K562 (cell line): Measurements from ENCODE around the gene TNNT2. TPM values are rescaled to one million over a fixed set of nuclear protein-coding genes. Genes with fewer than 3 reads are reported as not detected.
A peak's percentile ranks its signal among the peaks of the same experiment; 100 is the strongest.

Experiments used
- ATAC-seq: fragments of 200-7000 bp; cut with Tn5 transposase; 3 replicates; pipeline ENCODE4 v1.9.1; 2020; ENCODE audit warnings: moderate library complexity
- BruUV-seq: library from RNA; stranded (reverse); fragments of 400-500 nt; replicated peaks from 2 replicates; lab custom pipeline; 2021; lab: Mats Ljungman, UMichigan
- CTCF ChIA-PET: fragments of 300-600 bp; formaldehyde crosslinking; extraction: SDS; loops from one replicate; lab custom pipeline; 2021; ENCODE audit warnings: low intra/inter-chr PET ratio; lab: Yijun Ruan, JAX
- POLR2A ChIA-PET: fragments of 300-600, 350-650 bp; sonication (Branson Sonifier 250); formaldehyde crosslinking; extraction: SDS; loops from one replicate; lab custom pipeline; 2021; ENCODE audit warnings: antibody characterized with exemption, inconsistent platforms; lab: Yijun Ruan, JAX
- DNase-seq, 4 experiments: peaks; one replicate each; pipeline versions ENCODE4 v3.0.0 to v3.0.0-alpha.2; 2011 to 2018; ENCODE audit warnings: low spot score in 3 of 4, mixed read lengths in 3 of 4; ENCODE audit errors: extremely low read depth in 1 of 4
- FAIRE-seq: peaks from 2 replicates; lab custom pipeline; 2011; peaks lifted over from hg19 to GRCh38; lab: Jason Lieb, UNC
- H2AFZ ChIP-seq: 2 replicates; pipeline ENCODE4 v1.6.0; 2011; ENCODE audit warnings: low read depth, low read length, control low read depth, inconsistent platforms
- H3K27ac ChIP-seq: fragments of 200-600 bp; 3 replicates; pipeline ENCODE4 v1.8.0; 2011; ENCODE audit warnings: low read depth, mild to moderate bottlenecking, control low read depth, inconsistent platforms, low read length, moderate library complexity, mixed read lengths; ENCODE audit errors: extremely low read depth
- H3K27me3 ChIP-seq, 2 experiments: fragments of 300-600 bp in 1 of 2; 2 replicates in 1 of 2; 3 replicates in 1 of 2; pipeline versions ENCODE4 v1.6.0 to v1.8.0; 2011; ENCODE audit warnings: inconsistent platforms in 2 of 2, low read length in 2 of 2, mild to moderate bottlenecking in 1 of 2, mixed read lengths in 1 of 2, moderate library complexity in 1 of 2; ENCODE audit not compliant: control insufficient read depth in 2 of 2, insufficient read depth in 2 of 2
- H3K36me3 ChIP-seq: fragments of 300-600 bp; 3 replicates; pipeline ENCODE4 v1.8.0; 2011; ENCODE audit warnings: mild to moderate bottlenecking, low read length, inconsistent platforms; ENCODE audit not compliant: control insufficient read depth, insufficient read depth
- H3K4me1 ChIP-seq, 2 experiments: fragments of 200-600 bp in 1 of 2; replicated peaks in 1 of 2; 2 replicates in 1 of 2; 3 replicates in 1 of 2; pipeline versions ENCODE4 v1.5.1 to v1.8.0; 2011; ENCODE audit warnings: inconsistent platforms in 2 of 2, low read length in 2 of 2, mild to moderate bottlenecking in 1 of 2, mixed read lengths in 1 of 2, moderate library complexity in 1 of 2; ENCODE audit not compliant: control insufficient read depth in 2 of 2, insufficient read depth in 2 of 2
- H3K4me2 ChIP-seq: 2 replicates; pipeline ENCODE4 v1.6.1; 2011; ENCODE audit warnings: low read length, control low read depth, inconsistent platforms, mixed read lengths; ENCODE audit not compliant: insufficient read depth
- H3K4me3 ChIP-seq: fragments of 200-600 bp; sonication (generic), shearing (Covaris generic); 2 replicates; pipeline ENCODE4 v1.5.1; 2016; ENCODE audit warnings: control low read depth, inconsistent platforms
- H3K79me2 ChIP-seq: fragments of 200-600 bp; 3 replicates; pipeline ENCODE4 v1.8.0; 2011; ENCODE audit warnings: low read length, inconsistent platforms; ENCODE audit not compliant: control insufficient read depth, insufficient read depth
- H3K9ac ChIP-seq, 2 experiments: 2 replicates each; pipeline versions ENCODE4 v1.6.0 to v1.6.1; 2011; ENCODE audit warnings: low read depth in 2 of 2, low read length in 2 of 2, control low read depth in 1 of 2, inconsistent platforms in 1 of 2, mild to moderate bottlenecking in 1 of 2, mixed read lengths in 1 of 2; ENCODE audit not compliant: insufficient read depth in 1 of 2
- H3K9me1 ChIP-seq: one replicate; pipeline ENCODE4 v1.6.0; 2011; ENCODE audit warnings: inconsistent platforms, mild to moderate bottlenecking, low read length, moderate library complexity; ENCODE audit not compliant: control insufficient read depth, insufficient read depth
- H3K9me3 ChIP-seq: replicated peaks from 2 replicates; pipeline ENCODE4 v1.5.1; 2011; ENCODE audit warnings: low read depth, low read length, inconsistent platforms; ENCODE audit not compliant: control insufficient read depth, insufficient read depth
- H4K20me1 ChIP-seq: replicated peaks from 2 replicates; pipeline ENCODE4 v1.6.1; 2011; ENCODE audit warnings: low read length, inconsistent platforms, mixed read lengths; ENCODE audit not compliant: control insufficient read depth, insufficient read depth
- ATF4 ChIP-seq: fragments of 450-650 bp; formaldehyde crosslinking; IDR thresholded peaks from 2 replicates; pipeline ENCODE4 v1.4.0; 2022; ENCODE audit warnings: mild to moderate bottlenecking, moderate library complexity
- CAMTA2 ChIP-seq: fragments of 250-450 bp; sonication (Bioruptor Pico); conservative IDR thresholded peaks from 2 replicates; pipeline ENCODE4 v1.5.1; 2022
- CSDE1 ChIP-seq, 2 experiments: fragments of 450-650 bp; IDR thresholded peaks; 2 replicates each; pipeline ENCODE4 v1.6.1; 2016; ENCODE audit warnings: mild to moderate bottlenecking in 1 of 2
- DIDO1 ChIP-seq: fragments of 450-650 bp; IDR thresholded peaks from 2 replicates; pipeline ENCODE4 v1.6.1; 2016; ENCODE audit warnings: low read depth, missing biosample characterization, missing genetic modification characterization
- E4F1 ChIP-seq: fragments of 250-450 bp; sonication (Bioruptor Pico); IDR thresholded peaks from 2 replicates; pipeline ENCODE4 v1.5.0; 2021; ENCODE audit warnings: mild to moderate bottlenecking, borderline replicate concordance
- ETV6 ChIP-seq, 3 experiments: fragments of 150-350 bp in 1 of 3; sonication (generic) in 1 of 3; formaldehyde crosslinking in 1 of 3; IDR thresholded peaks; 2 replicates each; pipeline versions ENCODE4 v1.6.1 to v1.8.0; 2014 to 2022; ENCODE audit warnings: borderline replicate concordance in 2 of 3, low read depth in 2 of 3, antibody characterized with exemption in 1 of 3, low read length in 1 of 3, mild to moderate bottlenecking in 1 of 3, missing genetic modification reagents in 1 of 3
- GABPA ChIP-seq: fragments of 200-800 bp; sonication (Bioruptor generic); conservative IDR thresholded peaks from 2 replicates; pipeline ENCODE4 v1.6.1; 2016; ENCODE audit warnings: low read depth, missing genetic modification characterization, missing compliant biosample characterization
- NEUROD1 ChIP-seq: fragments of 150-350 bp; IDR thresholded peaks from 2 replicates; pipeline ENCODE4 v1.6.1; 2014; ENCODE audit warnings: borderline replicate concordance, low read length, low read depth; ENCODE audit not compliant: partially characterized antibody
- NFE2L1 ChIP-seq: fragments of 450-650 bp; IDR thresholded peaks from 2 replicates; pipeline ENCODE4 v1.6.1; 2016; ENCODE audit warnings: missing genetic modification characterization, low read depth, mild to moderate bottlenecking, missing compliant biosample characterization, moderate library complexity, borderline replicate concordance
- PKNOX1 ChIP-seq: fragments of 450-650 bp; IDR thresholded peaks from 2 replicates; pipeline ENCODE4 v1.6.1; 2016
- RNF2 ChIP-seq: sonication (generic); IDR thresholded peaks from 2 replicates; pipeline ENCODE4 v1.6.1; 2016
- SRSF9 ChIP-seq: fragments of 200-400 bp; formaldehyde crosslinking; IDR thresholded peaks from 2 replicates; pipeline ENCODE4 v1.6.1; 2017; ENCODE audit warnings: low read depth, low read length, borderline replicate concordance
- TBL1XR1 ChIP-seq, 2 experiments: IDR thresholded peaks; 2 replicates each; pipeline ENCODE4 v1.6.1; 2012; ENCODE audit warnings: improper control_type of control experiment in 2 of 2, low read length in 2 of 2, mild to moderate bottlenecking in 1 of 2
- TBP ChIP-seq: optimal IDR thresholded peaks from 2 replicates; pipeline ENCODE3; 2011; ENCODE audit warnings: low read depth, low read length, improper control_type of control experiment
- TCF3 ChIP-seq: sonication (generic); formaldehyde crosslinking; IDR thresholded peaks from 2 replicates; pipeline ENCODE4 v1.4.0; 2020; ENCODE audit warnings: mild to moderate bottlenecking, missing genetic modification reagents
- TGIF2 ChIP-seq: sonication (generic); formaldehyde crosslinking; IDR thresholded peaks from 2 replicates; pipeline ENCODE4 v1.8.1; 2022; ENCODE audit warnings: mild to moderate bottlenecking, missing genetic modification reagents, moderate library complexity
- TRIM28 ChIP-seq: fragments of 450-650 bp; IDR thresholded peaks from 2 replicates; pipeline ENCODE4 v1.6.1; 2017
- ZNF212 ChIP-seq: fragments of 450-650 bp; formaldehyde crosslinking; IDR thresholded peaks from 2 replicates; pipeline ENCODE4 v1.4.0; 2020; ENCODE audit warnings: mild to moderate bottlenecking
- ZNF347 ChIP-seq: fragments of 450-650 bp; formaldehyde crosslinking; IDR thresholded peaks from 2 replicates; pipeline ENCODE4 v1.4.0; 2020; ENCODE audit warnings: low read depth, mild to moderate bottlenecking, moderate library complexity
- WGBS: fragments of 100-300 bp; shearing (Covaris generic); methylation state at CpG from one replicate; pipeline ENCODE4 v1.1.6; 2016; ENCODE audit warnings: low coverage, mixed read lengths; ENCODE audit not compliant: insufficient coverage; ENCODE audit errors: missing lambda C conversion rate; 5-methylcytosine and 5-hydroxymethylcytosine counted together
- in situ Hi-C: fragments of 300-500 bp; cut with MboI; formaldehyde crosslinking; loops from 4 replicates; pipeline ENCODE4 v1.15.0; 2018; ENCODE audit warnings: inconsistent platforms, mixed read lengths
- intact Hi-C: fragments of 100-400 bp; cut with micrococcal nuclease; formaldehyde crosslinking; loops from 2 replicates; pipeline ENCODE4 v1.14.2; 2022
- polyA plus RNA-seq, 8 experiments: library from polyadenylated mRNA; depleted of rRNA in 4 of 8; stranded (reverse) in 5 of 8; unstranded in 3 of 8; fragments of >200 nt; fragmentation: Nextera tagmentation in 2 of 8; fragmentation: Illumina TruSeq in 1 of 8; extraction: Ambion mirVana in 2 of 8; extraction: Trizol in 1 of 8; gene quantifications; 2 replicates each; pipeline versions ENCODE4 v1.2.1 to v1.2.3, GENCODE V29; 2011 to 2014; ENCODE audit warnings: inconsistent platforms in 1 of 8, missing spikeins in 1 of 8
- total RNA-seq, 7 experiments: library from RNA; depleted of rRNA in 6 of 7; stranded (reverse); fragments of >200 nt in 6 of 7; fragmentation: Illumina TruSeq in 2 of 7; extraction: Trizol in 2 of 7; gene quantifications; 2 replicates each; pipeline versions ENCODE4 v1.2.1 to v1.2.3, GENCODE V29; 2011 to 2021; ENCODE audit warnings: low replicate concordance in 1 of 7

Gene TNNT2
- total and polyA plus RNA-seq, 9 of the 15 experiments (the other 6 are each of a cell fraction or from before 2014, with no cell fraction given) = not detected

- FAIRE-seq (no peak), ATAC-seq (no peak), DNase-seq (no peak)
- CTCF ChIA-PET = no interaction called here
- in situ Hi-C loops = no loop called here
- H3K4me3 ChIP-seq = no peak overlapping the region
- TF ChIP-seq NFE2L1 (tag) (no peak), TBP (no peak), ATF4 (no peak), ZNF212 (CRISPR knock-in tag) (no peak), DIDO1 (no peak), NEUROD1 (no peak), CAMTA2 (CRISPR knock-in tag) (no peak), TRIM28 (no peak), SRSF9 (no peak), ETV6 (IDR thresholded peaks at IDR 0.05; ENCODE audit: borderline replicate concordance in 1 of 2, low read depth in 2 of 2, low read length in 1 of 2) (no peak), ETV6 (CRISPR knock-in tag; IDR thresholded peaks at IDR 0.05; ENCODE audit: borderline replicate concordance) (no peak), CSDE1 (IDR thresholded peaks at IDR 0.05) (no peak), TGIF2 (CRISPR knock-in tag) (no peak), ZNF347 (CRISPR knock-in tag) (no peak), RNF2 (no peak), PKNOX1 (no peak), GABPA (tag) (no peak), E4F1 (CRISPR knock-in tag) (no peak), TCF3 (no peak), TBL1XR1 (IDR thresholded peaks at IDR 0.05; ENCODE audit: low read length in 2 of 2) (no peak)
- H4K20me1 ChIP-seq = no peaks in the 10 kb centered on the region
- no peaks in the 10 kb centered on the region for H3K9me1 ChIP-seq
- no TSS peak for BruUV-seq
- POLR2A ChIA-PET = interaction anchor here (0.6 kb wide), 1 partner anchor 89 kb away, joined by 3 read pairs; no protein-coding TSS in a partner anchor
- H2AFZ ChIP-seq = no peak overlapping the region
- H3K9ac ChIP-seq = 0 out of 4 replicates have a peak overlapping the region, but pooled peaks of 1 of the 2 experiments have one; percentile 45
- WGBS = 0% methylated on average over 9 of the region's 9 CpGs
- no peaks in the 10 kb centered on the region for H3K4me1 ChIP-seq
- H3K79me2 ChIP-seq = no peaks in the 10 kb centered on the region
- no peaks in the 10 kb centered on the region for H3K36me3 ChIP-seq
- no peak overlapping the region for H3K27ac ChIP-seq
- intact Hi-C loops = no loop called here
- no peaks in the 10 kb centered on the region for H3K9me3 ChIP-seq
- H3K27me3 ChIP-seq = peaks cover 16 to 52% of the 10 kb centered on the region in 2 experiments
- H3K4me2 ChIP-seq = no peak overlapping the region
These were observed 40.6 kb downstream of the TNNT2 start for GRCh38 chr1:201336711-201337450.
